Hepatocyte (in vitro differentiated cells): ENCODE results near the gene CTDNEP1.

Experiments
- CTCF ChIP-seq: fragments of 200-600 bp; sonication (generic); IDR thresholded peaks from 2 replicates; pipeline ENCODE4 v1.5.1; 2016; ENCODE audit warnings: antibody characterized with exemption, mild to moderate bottlenecking; ENCODE audit not compliant: poor library complexity
- EZH2 ChIP-seq: fragments of 200-600 bp; sonication (generic); IDR thresholded peaks from 2 replicates; pipeline ENCODE4 v1.6.1; 2016; ENCODE audit warnings: antibody characterized with exemption, mild to moderate bottlenecking, borderline replicate concordance

- TF ChIP-seq CTCF: no peak
- TF ChIP-seq EZH2: no peak
Measured at GRCh38 chr17:7234083-7234951, 17.2 kb downstream of the CTDNEP1 start, which contains the start of gene DVL2.
